COLO668 (cell line): ENCODE results near the gene C19orf67.

Source experiments
- DNase-seq: peaks from one replicate; lab custom pipeline; 2025; ENCODE audit not compliant: unreplicated experiment; lab: John Stamatoyannopoulos, UW

The C19orf67 gene

DNA sequence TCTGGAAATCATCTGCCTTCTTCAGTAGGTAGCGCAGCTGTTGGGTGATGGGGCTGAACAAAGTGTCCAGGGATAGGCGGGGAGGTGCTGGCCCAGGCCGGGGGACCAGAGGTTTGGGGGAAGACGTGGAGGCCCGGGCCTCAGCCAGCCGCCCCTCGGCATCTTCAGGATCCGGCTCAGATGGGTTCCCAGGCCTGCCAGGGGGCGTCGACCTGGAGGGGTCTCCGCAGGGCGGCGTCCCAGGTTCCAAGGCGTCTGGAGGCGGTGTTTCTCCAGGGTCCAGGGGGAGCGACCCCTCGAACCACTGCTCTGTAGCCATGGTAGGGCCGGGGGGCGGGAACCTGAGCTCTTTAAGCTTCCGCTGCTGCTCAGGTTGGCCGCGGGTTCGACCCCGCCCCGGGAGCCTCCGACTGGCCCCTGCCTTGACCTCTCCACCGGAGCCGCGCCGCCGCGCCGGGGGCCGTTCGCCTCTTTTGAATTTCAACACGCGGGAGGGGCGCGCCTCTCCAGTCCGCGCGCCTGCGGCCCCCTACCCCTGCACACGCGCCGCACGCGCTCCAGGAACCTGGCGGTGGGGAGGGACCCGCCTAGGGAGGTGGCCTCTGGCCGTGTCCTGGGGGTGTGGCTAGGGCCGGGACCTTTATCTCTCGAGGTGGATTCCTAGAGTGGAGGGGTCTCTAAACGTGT, at the start of gene C19orf67:
C19orf67 (minus strand) TSS at position 475 of the 687 bp plus-strand sequence; CDS start at position 319, 156 bp downstream.
- DNase-seq, result no peak

- DNase-seq, result no peak
Observed at GRCh38 chr19:14135355-14135754, 49.8 kb upstream of the C19orf67 start.

DNA sequence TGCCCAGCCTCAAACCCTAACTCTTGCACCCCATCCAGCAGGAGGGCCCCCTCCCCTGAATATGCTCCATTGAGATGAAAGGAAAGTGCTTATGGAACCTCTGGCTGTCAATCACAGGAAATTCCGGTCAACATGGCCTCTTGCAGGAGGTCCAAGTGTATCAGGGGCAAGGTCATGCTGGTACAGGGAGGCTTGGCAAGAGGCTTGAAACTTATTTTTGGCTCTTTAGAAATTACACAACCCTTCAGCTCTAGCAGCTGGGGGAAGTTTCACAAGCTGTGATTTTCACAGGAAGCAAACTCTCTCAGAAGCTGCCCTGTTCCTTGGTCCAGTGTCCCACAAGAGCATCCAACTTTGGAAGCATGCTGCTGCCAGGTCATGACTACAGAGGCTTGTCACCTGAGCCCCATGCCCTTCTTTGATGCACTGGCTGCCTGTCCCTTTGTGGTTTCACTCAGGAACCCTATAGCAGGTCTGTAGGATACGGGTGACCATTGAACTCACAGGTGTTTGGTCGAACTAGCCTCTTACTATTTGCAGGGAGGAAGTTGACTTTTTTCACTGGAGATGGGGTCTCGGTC, 42.4 kb upstream of the C19orf67 start:
- no peak for DNase-seq

GRCh38 chr19:14127176-14127575, 41.6 kb upstream of the C19orf67 start:
- no peak for DNase-seq

DNA sequence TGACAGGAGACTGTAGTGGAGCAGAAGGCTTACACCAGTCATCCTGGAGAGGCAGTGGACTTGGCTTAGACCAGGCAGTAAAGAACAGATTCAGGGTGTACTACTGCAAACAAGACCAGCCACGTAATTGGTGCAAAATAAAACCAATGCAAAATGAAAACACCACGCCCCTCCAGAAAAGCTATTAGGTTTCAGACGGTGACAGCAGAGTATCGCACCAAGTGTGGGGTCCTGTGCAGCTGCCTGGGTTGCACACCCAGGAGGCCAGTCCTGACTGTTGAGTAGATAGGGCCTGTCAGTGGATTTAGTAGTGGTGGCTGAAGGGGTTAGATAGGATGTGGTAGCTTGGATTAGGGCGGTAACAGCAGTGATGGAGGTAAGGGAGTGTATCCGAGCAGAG, 37.3 kb upstream of the C19orf67 start:
- no peak for DNase-seq

- DNase-seq, result no peak
Observed at GRCh38 chr19:14120497-14120780, 34.9 kb upstream of the C19orf67 start.

- DNase-seq, result no peak
Observed at GRCh38 chr19:14119644-14120496, 34.3 kb upstream of the C19orf67 start.

DNA sequence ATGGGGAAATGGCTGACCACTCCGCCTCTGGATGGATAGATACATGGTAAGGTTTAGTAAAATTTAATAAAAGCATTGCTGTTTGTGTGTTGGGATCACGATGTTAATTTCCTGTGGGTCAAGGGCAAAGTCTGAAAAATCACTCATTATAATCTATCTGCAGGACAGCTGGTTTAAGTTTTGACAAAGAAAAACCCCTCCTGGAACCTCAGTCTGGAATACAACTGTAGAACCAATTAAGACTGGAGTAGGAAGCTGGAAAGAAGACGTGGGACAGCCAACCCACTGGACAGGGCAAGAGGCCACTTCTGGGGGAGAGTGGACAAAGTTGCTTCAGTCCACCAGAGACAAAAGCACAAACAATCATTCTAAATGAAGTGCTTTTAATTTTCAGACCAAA, 33.6 kb upstream of the C19orf67 start:
- DNase-seq, result no peak

DNA sequence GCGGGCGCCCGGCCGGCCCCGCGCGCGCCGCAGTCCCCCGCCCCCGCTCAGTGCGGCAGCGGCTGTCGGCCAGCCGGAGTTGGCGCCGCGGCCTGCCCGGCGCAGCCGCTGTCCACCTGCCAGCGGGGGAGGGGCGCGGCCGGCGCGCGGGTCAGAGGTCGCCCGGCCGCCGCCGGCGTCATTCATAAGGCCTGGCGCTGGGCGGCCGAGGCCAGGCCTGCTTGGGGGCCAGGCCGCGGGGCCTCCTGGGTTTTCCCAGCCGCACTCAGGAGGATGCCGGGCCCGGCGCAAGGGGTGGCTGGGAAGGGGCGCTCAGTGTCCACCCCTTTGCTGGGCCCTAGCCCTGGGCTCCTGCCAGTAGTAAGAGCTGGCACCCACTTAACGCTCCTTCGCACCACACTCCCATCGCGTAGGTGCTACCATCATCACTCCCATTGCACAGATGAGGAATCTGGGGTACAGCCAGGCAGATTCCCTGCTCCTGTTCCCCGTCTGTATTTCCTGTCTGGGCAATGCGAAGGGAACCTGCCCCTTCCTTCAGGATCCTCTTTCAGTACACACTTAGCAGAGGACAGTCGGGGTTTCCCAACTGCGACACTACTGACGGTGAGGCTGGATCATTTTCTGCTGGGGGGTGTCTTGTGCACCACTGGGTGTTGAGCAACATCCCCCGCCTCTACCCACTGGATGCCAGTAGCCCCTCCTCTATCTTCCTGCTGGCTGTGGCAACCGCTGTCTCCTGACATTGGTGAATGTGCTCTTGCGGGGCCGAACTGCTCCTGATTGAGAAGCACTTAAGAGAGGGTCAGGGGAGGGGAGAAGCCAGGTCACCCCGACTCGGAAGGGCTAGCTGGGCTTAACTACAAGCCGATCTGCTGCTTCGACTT, 32.8 kb upstream of the C19orf67 start:
- DNase-seq, result peak; percentile 55

DNA sequence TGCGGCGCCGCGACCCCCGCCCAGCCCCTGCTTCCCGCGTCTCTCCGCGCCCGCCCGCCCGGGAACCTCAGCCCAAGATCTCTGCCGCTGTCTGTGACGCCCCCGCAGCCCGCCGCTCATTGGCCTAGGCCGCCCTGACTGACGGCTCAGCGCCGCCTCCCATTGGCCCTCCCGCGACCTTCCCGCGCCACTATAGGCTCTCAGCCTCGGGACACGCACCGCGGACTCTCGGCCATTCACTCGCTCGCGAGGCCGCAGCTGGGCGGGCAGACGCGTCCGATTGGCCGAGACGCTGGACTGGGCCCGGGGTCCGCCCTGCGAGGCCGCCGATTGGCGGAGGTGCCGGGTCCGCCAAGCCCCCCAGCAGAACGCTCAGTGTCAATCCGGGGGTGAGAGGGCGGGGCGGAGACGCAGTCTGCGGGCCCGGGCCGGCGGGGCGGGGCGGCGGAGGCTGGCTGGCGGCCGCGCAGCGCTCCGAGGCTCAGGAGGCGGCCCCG, 32.1 kb upstream of the C19orf67 start, which contains the start of gene PRKACA:
PRKACA (minus strand) TSS at position 95 of the 497 bp plus-strand sequence. CDS start 215 bp downstream, outside the sequence.
- peak; percentile 99 for DNase-seq

DNA sequence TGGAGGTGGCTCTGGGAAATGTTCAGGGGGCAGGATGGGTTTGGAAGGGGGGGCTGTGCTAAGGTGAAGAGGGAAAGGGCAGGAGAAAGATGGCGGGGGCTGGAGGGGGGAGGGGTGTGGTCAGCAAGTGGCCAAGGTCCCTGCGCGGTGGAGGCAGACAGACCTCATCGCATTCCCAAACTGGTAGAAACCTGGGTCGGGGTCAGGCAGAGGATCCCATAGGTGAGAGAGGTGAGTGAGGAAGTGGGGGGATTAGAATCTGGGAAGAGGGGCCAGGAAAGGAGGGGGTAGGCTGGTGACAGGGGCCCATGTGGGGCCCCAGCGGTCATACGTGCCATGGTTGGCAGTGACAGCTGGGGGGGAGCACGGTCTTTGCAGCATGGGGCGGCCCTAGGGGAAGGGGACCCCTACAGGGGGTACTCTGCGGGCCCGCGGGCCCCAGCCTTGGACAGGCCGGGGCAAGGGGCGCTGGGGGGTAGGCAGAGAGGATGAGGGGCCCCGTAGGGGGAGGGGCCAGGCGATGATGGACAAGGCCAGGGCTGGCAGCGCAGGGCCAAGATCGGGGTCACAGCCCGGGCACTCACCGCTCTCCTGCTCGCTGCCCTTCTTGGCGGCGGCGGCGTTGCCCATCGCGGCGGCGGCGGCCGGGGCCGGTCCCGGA, 31.5 kb upstream of the C19orf67 start:
- DNase-seq, result peak; percentile 59

DNA sequence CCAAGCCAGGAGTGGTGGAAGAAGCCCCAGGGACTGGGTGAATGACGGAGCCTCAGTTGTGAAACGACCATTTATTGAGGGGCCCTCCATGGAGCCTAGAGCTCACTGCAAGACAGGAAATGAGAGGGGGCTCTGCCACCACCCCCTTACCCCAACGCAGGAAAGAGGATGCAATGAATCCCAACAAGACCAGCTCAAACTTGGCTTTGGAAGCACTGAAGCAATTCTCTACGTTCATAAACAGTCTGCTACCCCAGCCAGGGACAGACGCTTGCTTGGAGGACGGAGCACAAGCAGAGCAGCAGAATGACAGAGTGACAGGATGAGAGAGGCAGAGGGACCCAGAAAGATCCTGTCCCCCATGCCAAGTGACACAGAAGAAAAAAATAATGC, 30.9 kb upstream of the C19orf67 start:
- DNase-seq, result no peak

GRCh38 chr19:14115756-14116155, 30.2 kb upstream of the C19orf67 start:
- no peak for DNase-seq

DNA sequence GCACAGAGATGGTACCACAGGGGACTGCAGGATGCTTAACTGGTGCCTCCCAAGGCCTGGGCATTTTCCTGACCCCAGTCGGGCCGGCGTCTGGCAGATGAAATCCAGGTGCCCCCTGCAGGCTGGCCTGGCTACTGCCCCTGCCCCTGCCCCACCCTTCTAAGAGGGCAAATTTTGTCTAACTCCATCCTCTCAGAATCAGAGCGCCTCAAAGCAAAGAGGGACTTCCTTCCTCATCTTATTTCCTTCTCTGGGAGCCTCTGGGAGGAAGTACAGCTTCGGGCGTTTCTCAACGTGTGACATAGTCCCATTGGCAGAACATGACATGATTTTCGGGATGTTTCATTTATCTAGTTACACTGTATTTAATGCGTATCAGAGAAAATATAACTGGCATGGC, 29.3 kb upstream of the C19orf67 start:
- peak; percentile 36 for DNase-seq

DNA sequence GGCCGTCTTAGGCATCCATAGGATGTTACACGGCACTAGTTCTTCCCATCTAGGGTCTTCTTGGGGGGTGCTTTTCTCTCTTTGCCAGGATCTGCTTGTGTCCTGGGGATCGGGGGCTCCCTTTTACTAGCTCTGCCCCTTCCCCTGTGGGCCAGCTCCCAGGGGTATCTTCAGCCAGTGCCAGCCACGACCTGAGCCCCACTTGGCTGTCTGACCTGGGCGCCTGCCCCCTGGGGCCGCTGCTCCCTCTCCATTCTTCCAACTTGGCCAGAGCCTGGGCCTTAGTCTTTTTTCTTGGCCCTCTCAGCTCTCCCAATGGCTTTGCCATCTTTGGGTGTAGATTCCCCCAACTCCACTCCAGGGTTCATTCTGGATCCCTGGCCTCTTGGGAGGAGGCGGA, 28.9 kb upstream of the C19orf67 start:
- DNase-seq, result no peak

DNA sequence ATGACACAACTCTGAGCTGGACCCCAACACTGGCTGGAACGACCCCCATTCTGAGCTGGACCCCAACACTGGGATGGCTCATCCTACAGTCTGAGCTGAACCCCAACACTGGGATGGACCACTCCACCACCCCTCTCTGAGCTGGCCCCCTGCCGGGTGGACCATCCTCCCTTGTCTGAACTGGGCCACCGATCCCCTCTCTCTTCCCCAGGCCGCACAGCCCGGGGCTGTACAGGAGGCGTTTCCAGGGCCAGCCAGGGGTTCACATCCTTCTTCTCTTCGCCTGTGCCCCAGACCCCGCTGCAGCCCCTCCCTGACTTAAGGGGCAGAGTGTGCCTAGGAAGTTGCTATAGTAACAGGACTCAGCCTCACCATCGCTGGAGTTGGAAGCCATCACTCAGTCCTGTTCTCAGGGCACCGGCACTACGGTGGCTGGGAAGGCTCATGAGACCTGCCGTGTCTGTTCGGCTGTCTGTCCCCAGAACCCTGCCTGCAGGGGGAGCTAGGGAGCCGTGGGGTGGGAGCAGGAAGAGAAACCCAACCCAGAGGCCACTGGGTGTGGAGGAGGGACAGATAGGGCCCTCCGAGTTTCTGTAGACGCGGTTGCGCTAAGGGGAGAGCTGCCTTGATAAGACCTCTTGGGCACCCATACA, 28.3 kb upstream of the C19orf67 start:
- DNase-seq, result peak; percentile 28

- no peak for DNase-seq
Observed at GRCh38 chr19:14112809-14113385, 27.3 kb upstream of the C19orf67 start.

DNA sequence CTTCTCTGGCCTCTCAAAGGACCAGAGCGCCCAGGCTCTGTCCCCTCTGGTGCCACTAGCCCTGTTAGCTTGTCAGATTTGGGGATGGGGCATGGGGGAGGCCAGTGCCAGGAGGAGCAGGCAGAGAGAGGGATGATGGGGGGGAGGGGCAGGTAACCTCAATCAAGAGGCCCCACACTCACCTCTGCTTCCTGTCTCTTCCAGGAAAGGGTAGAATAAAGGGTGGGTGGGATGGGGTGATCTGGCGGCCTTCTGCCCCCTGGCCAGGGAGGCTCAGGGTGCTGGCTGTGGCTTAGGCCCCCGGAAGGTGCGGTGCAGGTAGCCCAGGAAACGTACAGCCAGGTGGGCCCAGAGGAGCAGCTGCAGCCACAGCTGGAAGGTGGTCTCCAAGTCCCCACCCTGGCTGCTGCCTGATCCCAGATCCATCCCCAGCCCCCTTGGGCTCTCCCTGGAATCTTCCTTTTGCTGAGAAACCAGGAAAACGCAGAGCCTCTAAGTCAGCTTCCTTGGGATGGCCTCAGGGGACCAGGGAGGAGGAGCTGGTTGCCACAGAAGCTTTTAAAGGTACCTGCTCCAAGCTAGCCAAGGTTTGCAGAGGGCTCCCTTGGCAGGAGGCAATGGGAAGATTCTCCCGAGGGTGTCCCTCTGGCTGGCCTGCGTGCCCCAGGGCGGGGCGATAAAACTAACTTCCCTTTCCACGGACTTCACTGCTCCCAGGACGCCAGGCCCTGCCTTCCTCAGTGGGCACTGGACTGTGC, 26.6 kb upstream of the C19orf67 start:
- no peak for DNase-seq

DNA sequence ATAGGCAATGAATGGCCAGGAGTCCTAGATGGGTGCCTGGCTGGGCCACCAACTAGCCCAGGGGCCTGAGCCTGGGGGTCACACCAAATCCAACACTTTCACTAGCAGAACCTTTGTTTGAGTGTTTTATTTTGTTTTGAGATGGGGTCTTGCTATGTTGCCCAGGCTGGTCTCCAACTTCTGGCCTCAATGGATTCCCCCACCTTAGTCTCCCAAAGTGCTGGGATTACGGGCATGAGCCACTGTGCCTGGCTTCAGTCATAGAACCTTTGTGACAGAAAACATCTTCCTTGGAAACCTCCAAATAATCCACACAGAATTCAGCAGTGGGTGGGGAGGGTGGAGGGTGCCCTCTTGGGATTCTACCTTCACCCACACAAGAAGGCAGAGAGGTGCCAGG, 25.9 kb upstream of the C19orf67 start:
- DNase-seq, result no peak
